ENCODE measurements around the gene NAA80. TPM values are rescaled to one million over a fixed set of nuclear protein-coding genes. Genes with fewer than 3 reads are reported as not detected.

The NAA80 gene
- total RNA-seq, 1 experiment from 2014 or later: 6.0 TPM

DNA sequence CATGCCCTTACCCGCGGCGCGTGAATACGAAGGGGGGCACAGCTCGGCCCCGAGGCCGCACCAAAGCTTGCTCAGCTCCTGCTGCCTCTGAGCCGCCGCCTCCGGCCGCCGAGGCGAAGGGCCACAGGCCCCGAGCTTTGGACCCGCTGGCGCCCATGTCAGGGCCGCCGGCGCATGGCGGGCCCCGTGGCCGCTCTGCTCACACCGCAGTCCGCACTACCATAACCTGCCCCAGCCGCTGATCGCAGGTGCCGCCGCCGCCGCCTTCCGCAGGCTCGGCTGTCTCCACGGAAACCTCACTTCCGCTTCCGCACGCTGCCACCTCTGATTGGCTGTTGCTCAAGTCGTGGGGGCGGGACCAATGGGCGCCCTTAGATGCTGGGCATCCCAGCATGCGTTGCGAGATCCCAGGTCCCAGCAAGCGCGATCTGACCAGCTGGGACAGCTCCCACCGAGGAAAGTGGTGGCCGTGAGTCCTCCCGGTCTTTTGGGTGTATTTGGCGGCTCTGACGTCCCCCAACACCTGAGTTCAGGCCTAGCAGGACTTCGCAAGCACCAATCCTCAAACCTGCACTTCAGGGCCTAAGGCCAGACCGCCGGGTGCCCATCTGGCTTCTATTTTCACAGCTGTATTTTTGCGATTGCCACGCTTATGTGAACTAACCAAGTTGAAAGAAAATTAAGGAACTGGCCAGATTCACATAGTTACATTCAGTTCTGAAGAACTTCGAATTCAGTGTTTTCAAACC is 28.9 kb upstream of the NAA80 start, which contains the start of gene TUSC2:
TSS of gene TUSC2 (minus strand) at position 281 of the 749 bp plus-strand sequence. CDS start at position 157, 124 bp downstream.
- Histone ChIP-seq H3K23me2 (ENCODE audit: insufficient read length, low read depth, low read length, poor library complexity, severe bottlenecking) (peaks cover 9% of the 10 kb centered on the region), H3K79me1 (ENCODE audit: insufficient read depth, low read depth, low read length, poor library complexity, severe bottlenecking) (peaks cover 6% of the 10 kb centered on the region), H2BK20ac (ENCODE audit: low read depth, low read length, poor library complexity, severe bottlenecking) (no peak within 1 kb of the TSS), H4K91ac (ENCODE audit: insufficient read length, low read depth, low read length) (no peak within 1 kb of the TSS), H3K14ac (ENCODE audit: insufficient read depth, low read length) (peak within 1 kb of the TSS; percentile 25; the same call in 1 of the 2 replicates), H4K20me1 (ENCODE audit: control insufficient read depth, insufficient read depth, insufficient read length) (no peaks in the 10 kb centered on the region), H3K27ac (ENCODE audit: insufficient read length, low read depth, low read length) (no peak within 1 kb of the TSS), H3T11ph (ENCODE audit: low read length) (no peak within 1 kb of the TSS), H2AK5ac (ENCODE audit: insufficient read length, low read length) (no peak within 1 kb of the TSS), H3K9me3 (ENCODE audit: control insufficient read depth, low read depth, low read length) (no peaks in the 10 kb centered on the region), H4K5ac (ENCODE audit: insufficient read length, low read depth, low read length) (no peak within 1 kb of the TSS), H2BK120ac (ENCODE audit: low read depth, low read length, poor library complexity, severe bottlenecking) (no peak within 1 kb of the TSS), H3K18ac (ENCODE audit: insufficient read length, low read depth, low read length) (no peak within 1 kb of the TSS), H2BK12ac (ENCODE audit: insufficient read length, low read depth, low read length) (no peak within 1 kb of the TSS), H3K4me1 (ENCODE audit: insufficient read depth, low read length) (peaks cover 2% of the 10 kb centered on the region; the same call in 1 of the 2 replicates), H2BK15ac (ENCODE audit: low read depth, low read length) (no peak within 1 kb of the TSS), H2AFZ (ENCODE audit: low read length) (no peak within 1 kb of the TSS), H3K9ac (ENCODE audit: extremely low read depth, insufficient read length, low read length) (peak within 1 kb of the TSS; percentile 84), H2BK5ac (ENCODE audit: insufficient read length, low read length) (no peak within 1 kb of the TSS), H3K27me3 (ENCODE audit: insufficient read depth, low read length) (no peaks in the 10 kb centered on the region), H3K79me2 (ENCODE audit: insufficient read depth, low read length) (peaks cover 4% of the 10 kb centered on the region; the same call in 1 of the 2 replicates), H4K8ac (replicated peaks; ENCODE audit: insufficient read length, low read depth, low read length) (no peak within 1 kb of the TSS), H3K23ac (ENCODE audit: insufficient read length, low read depth, low read length) (no peak within 1 kb of the TSS), H3K56ac (ENCODE audit: insufficient read length, low read depth, low read length) (no peak within 1 kb of the TSS), H3K4me2 (ENCODE audit: insufficient read depth, insufficient read length, low read length) (peak within 1 kb of the TSS; percentile 94), H3K4ac (ENCODE audit: low read depth, low read length) (no peak within 1 kb of the TSS)
- TF ChIP-seq, protein P1, sequence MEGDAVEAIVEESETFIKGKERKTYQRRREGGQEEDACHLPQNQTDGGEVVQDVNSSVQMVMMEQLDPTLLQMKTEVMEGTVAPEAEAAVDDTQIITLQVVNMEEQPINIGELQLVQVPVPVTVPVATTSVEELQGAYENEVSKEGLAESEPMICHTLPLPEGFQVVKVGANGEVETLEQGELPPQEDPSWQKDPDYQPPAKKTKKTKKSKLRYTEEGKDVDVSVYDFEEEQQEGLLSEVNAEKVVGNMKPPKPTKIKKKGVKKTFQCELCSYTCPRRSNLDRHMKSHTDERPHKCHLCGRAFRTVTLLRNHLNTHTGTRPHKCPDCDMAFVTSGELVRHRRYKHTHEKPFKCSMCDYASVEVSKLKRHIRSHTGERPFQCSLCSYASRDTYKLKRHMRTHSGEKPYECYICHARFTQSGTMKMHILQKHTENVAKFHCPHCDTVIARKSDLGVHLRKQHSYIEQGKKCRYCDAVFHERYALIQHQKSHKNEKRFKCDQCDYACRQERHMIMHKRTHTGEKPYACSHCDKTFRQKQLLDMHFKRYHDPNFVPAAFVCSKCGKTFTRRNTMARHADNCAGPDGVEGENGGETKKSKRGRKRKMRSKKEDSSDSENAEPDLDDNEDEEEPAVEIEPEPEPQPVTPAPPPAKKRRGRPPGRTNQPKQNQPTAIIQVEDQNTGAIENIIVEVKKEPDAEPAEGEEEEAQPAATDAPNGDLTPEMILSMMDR (conservative IDR thresholded peaks at IDR 0.05): no peak
- H3K4me1 Mint-ChIP-seq: peaks cover 10 to 25% of the 10 kb centered on the region in 2 experiments
- H3K4me3 Mint-ChIP-seq: peak within 1 kb of the TSS; percentile 88 to 96
- H3K27me3 Mint-ChIP-seq (ENCODE audit: low read depth): no peaks in the 10 kb centered on the region; the same call in 1 of the 2 replicates
- peaks cover 22 to 59% (median 42%) of the 10 kb centered on the region in 3 experiments; a peak in 6 of 7 replicates for H3K36me3 Mint-ChIP-seq (ENCODE audit: insufficient read depth in 1 of 3, low read depth in 3 of 3)
- peak; percentile 97 for DNase-seq
- WGBS (ENCODE audit: extremely low coverage, insufficient read length, low lambda C conversion rate): no CpG with 5 or more reads among the region's 55 CpGs
- no peaks in the 10 kb centered on the region for H3K9me3 Mint-ChIP-seq
- H3K27ac Mint-ChIP-seq: peak within 1 kb of the TSS; percentile 40 to 94 (median 68); a peak in 5 of 7 replicates

Data from H9 (cell line).